H1 (cell line): ENCODE data around the gene CD7. TPM values are rescaled to one million over a fixed set of nuclear protein-coding genes. Genes with fewer than 3 reads are reported as not detected.

Experiments used
- CTCF ChIA-PET: fragments of 300-600 bp; sonication (Branson Sonifier 250); formaldehyde crosslinking; loops from one replicate; lab custom pipeline; 2021; ENCODE audit not compliant: partially characterized antibody; lab: Charles Lee
- POLR2A ChIA-PET: fragments of 300-600 bp; sonication (Branson Sonifier 250); formaldehyde crosslinking; loops from one replicate; lab custom pipeline; 2021; ENCODE audit warnings: inconsistent platforms; ENCODE audit not compliant: partially characterized antibody; lab: Charles Lee
- DNase-seq, 2 experiments: peaks; one replicate each; pipeline versions ENCODE4 v3.0.0 to v3.0.0-alpha.2; 2010 to 2022; ENCODE audit warnings: low spot score in 2 of 2, low read depth in 1 of 2, mixed read lengths in 1 of 2
- FAIRE-seq: peaks from 2 replicates; lab custom pipeline; 2011; peaks lifted over from hg19 to GRCh38; lab: Jason Lieb, UNC
- H2AFZ ChIP-seq: 2 replicates; pipeline ENCODE4 v1.8.1; 2012; ENCODE audit warnings: low read length, inconsistent platforms
- H2AK5ac ChIP-seq: 2 replicates; pipeline ENCODE4 v1.6.1; 2013; ENCODE audit warnings: low read depth, low read length
- H2BK120ac ChIP-seq: replicated peaks from 2 replicates; pipeline ENCODE3; 2013; ENCODE audit warnings: low read depth, low read length, inconsistent platforms
- H2BK12ac ChIP-seq: 2 replicates; pipeline ENCODE4 v1.6.1; 2013; ENCODE audit warnings: low read depth, low read length
- H2BK15ac ChIP-seq: 2 replicates; pipeline ENCODE4 v1.6.1; 2013; ENCODE audit warnings: low read length
- H2BK20ac ChIP-seq: 2 replicates; pipeline ENCODE4 v1.6.1; 2013; ENCODE audit warnings: low read length
- H2BK5ac ChIP-seq: 2 replicates; pipeline ENCODE4 v1.6.1; 2013; ENCODE audit warnings: low read depth, low read length
- H3K14ac ChIP-seq: 2 replicates; pipeline ENCODE4 v1.6.1; 2013; ENCODE audit warnings: inconsistent platforms; ENCODE audit not compliant: insufficient read length
- H3K18ac ChIP-seq: 2 replicates; pipeline ENCODE4 v1.6.1; 2013; ENCODE audit warnings: low read length; ENCODE audit errors: extremely low read depth
- H3K23ac ChIP-seq: 2 replicates; pipeline ENCODE4 v1.6.1; 2013; ENCODE audit warnings: inconsistent platforms; ENCODE audit not compliant: insufficient read length
- H3K23me2 ChIP-seq: 2 replicates; pipeline ENCODE4 v1.6.1; 2013; ENCODE audit warnings: low read depth, low read length
- H3K27ac ChIP-seq: 2 replicates; pipeline ENCODE4 v1.6.1; 2011; ENCODE audit warnings: low read depth, low read length, inconsistent platforms
- H3K27me3 ChIP-seq, 4 experiments: replicated peaks in 1 of 4; 1 replicate in 1 of 4; 2 replicates in 3 of 4; pipeline versions ENCODE4 v1.6.1 to v1.8.1; 2011 to 2013; ENCODE audit warnings: low read length in 3 of 4, mild to moderate bottlenecking in 3 of 4, inconsistent platforms in 2 of 4, mixed read lengths in 2 of 4, moderate library complexity in 1 of 4; ENCODE audit not compliant: control insufficient read depth in 3 of 4, insufficient read depth in 3 of 4; ENCODE audit errors: extremely low read depth in 1 of 4
- H3K36me3 ChIP-seq, 4 experiments: 2 replicates each; pipeline versions ENCODE4 v1.6.1 to v1.8.1; 2011 to 2013; ENCODE audit warnings: mild to moderate bottlenecking in 4 of 4, low read length in 3 of 4, moderate library complexity in 2 of 4, control low read depth in 1 of 4, inconsistent platforms in 1 of 4; ENCODE audit not compliant: insufficient read depth in 4 of 4, control insufficient read depth in 2 of 4
- H3K4ac ChIP-seq: replicated peaks from 2 replicates; pipeline ENCODE3; 2013; ENCODE audit warnings: low read length, low read depth, mixed read lengths, inconsistent platforms; ENCODE audit not compliant: insufficient read length
- H3K4me1 ChIP-seq, 4 experiments: replicated peaks in 1 of 4; 1 replicate in 1 of 4; 2 replicates in 3 of 4; pipeline versions ENCODE4 v1.6.1 to v1.8.1; 2011 to 2013; ENCODE audit warnings: low read length in 3 of 4, inconsistent platforms in 2 of 4, mixed read lengths in 1 of 4; ENCODE audit not compliant: insufficient read depth in 4 of 4, control insufficient read depth in 3 of 4
- H3K4me2 ChIP-seq, 2 experiments: 2 replicates each; pipeline versions ENCODE4 v1.6.1 to v1.8.1; 2011 to 2013; ENCODE audit warnings: low read depth in 2 of 2, low read length in 2 of 2, control low read depth in 1 of 2, inconsistent platforms in 1 of 2, mild to moderate bottlenecking in 1 of 2; ENCODE audit not compliant: insufficient read depth in 1 of 2
- H3K4me3 ChIP-seq, 4 experiments: fragments of 200-600, 300-600 bp in 1 of 4; sonication (generic), shearing (Covaris generic), sonication (Bioruptor Twin) in 1 of 4; 2 replicates each; pipeline versions ENCODE4 v1.5.1 to v1.8.1; 2011 to 2016; ENCODE audit warnings: low read length in 4 of 4, low read depth in 3 of 4, control low read depth in 2 of 4, inconsistent platforms in 2 of 4, mild to moderate bottlenecking in 2 of 4, mixed read lengths in 1 of 4, moderate library complexity in 1 of 4; ENCODE audit not compliant: insufficient read depth in 2 of 4; ENCODE audit errors: extremely low read depth in 1 of 4
- H3K56ac ChIP-seq: replicated peaks from 2 replicates; pipeline ENCODE3; 2013; ENCODE audit warnings: low read depth, mild to moderate bottlenecking, mixed read lengths, low read length, inconsistent platforms; ENCODE audit not compliant: insufficient read length
- H3K79me1 ChIP-seq: 2 replicates; pipeline ENCODE4 v1.6.1; 2013; ENCODE audit warnings: low read depth, low read length, control low read depth
- H3K79me2 ChIP-seq, 2 experiments: 2 replicates each; pipeline versions ENCODE4 v1.6.1 to v1.8.1; 2012 to 2013; ENCODE audit warnings: low read length in 2 of 2, mild to moderate bottlenecking in 2 of 2, inconsistent platforms in 1 of 2; ENCODE audit not compliant: insufficient read depth in 2 of 2, control insufficient read depth in 1 of 2
- H3K9ac ChIP-seq, 4 experiments: replicated peaks in 1 of 4; 1 replicate in 1 of 4; 2 replicates in 3 of 4; pipeline versions ENCODE4 v1.6.1 to v1.8.1; 2011 to 2013; ENCODE audit warnings: low read depth in 3 of 4, low read length in 3 of 4, control low read depth in 2 of 4, mild to moderate bottlenecking in 2 of 4, moderate library complexity in 2 of 4, inconsistent platforms in 1 of 4; ENCODE audit errors: extremely low read depth in 1 of 4
- H3K9me3 ChIP-seq, 2 experiments: 2 replicates each; pipeline versions ENCODE4 v1.6.1 to v1.8.1; 2012 to 2013; ENCODE audit warnings: mild to moderate bottlenecking in 2 of 2, moderate library complexity in 2 of 2, control low read depth in 1 of 2, inconsistent platforms in 1 of 2, low read depth in 1 of 2, low read length in 1 of 2, mixed read lengths in 1 of 2; ENCODE audit not compliant: insufficient read depth in 2 of 2
- H4K20me1 ChIP-seq, 2 experiments: replicated peaks in 1 of 2; 2 replicates each; pipeline versions ENCODE3 to v1.8.1; 2011 to 2013; ENCODE audit warnings: inconsistent platforms in 2 of 2, low read length in 2 of 2, mild to moderate bottlenecking in 1 of 2; ENCODE audit not compliant: insufficient read depth in 2 of 2, control insufficient read depth in 1 of 2
- H4K5ac ChIP-seq: 2 replicates; pipeline ENCODE4 v1.6.1; 2013; ENCODE audit warnings: low read length, low read depth, mixed read lengths, inconsistent platforms; ENCODE audit not compliant: insufficient read length
- H4K8ac ChIP-seq: 2 replicates; pipeline ENCODE4 v1.8.0; 2013; ENCODE audit warnings: mild to moderate bottlenecking, moderate library complexity, low read length, inconsistent platforms; ENCODE audit not compliant: insufficient read depth; ENCODE audit errors: extremely low read depth
- H4K91ac ChIP-seq: replicated peaks from 2 replicates; pipeline ENCODE3; 2013; ENCODE audit warnings: low read length, mixed read lengths, inconsistent platforms; ENCODE audit not compliant: insufficient read length
- CHD1 ChIP-seq: IDR thresholded peaks from 2 replicates; pipeline ENCODE4 v1.6.1; 2012; ENCODE audit warnings: low read depth, low read length, improper control_type of control experiment
- E2F6 ChIP-seq: IDR thresholded peaks from 2 replicates; pipeline ENCODE4 v1.6.1; 2012; ENCODE audit warnings: inconsistent platforms
- FOSL1 ChIP-seq: IDR thresholded peaks from 2 replicates; pipeline ENCODE4 v1.6.1; 2011; ENCODE audit warnings: mild to moderate bottlenecking, low read depth, low read length, moderate library complexity; ENCODE audit not compliant: insufficient read depth
- HDAC6 ChIP-seq: IDR thresholded peaks from one replicate; pipeline ENCODE4 v1.7.1; 2012; ENCODE audit warnings: low read depth, mild to moderate bottlenecking, inconsistent platforms, low read length, moderate library complexity
- KDM5A ChIP-seq: fragments of 200-600 bp; IDR thresholded peaks from 2 replicates; pipeline ENCODE4 v1.7.1; 2012; ENCODE audit warnings: mild to moderate bottlenecking, low read length, inconsistent platforms, mixed read lengths
- SIN3A ChIP-seq, 2 experiments: IDR thresholded peaks in 1 of 2; conservative IDR thresholded peaks in 1 of 2; 2 replicates each; pipeline ENCODE4 v1.6.1; 2011 to 2012; ENCODE audit warnings: low read length in 2 of 2, improper control_type of control experiment in 1 of 2, low read depth in 1 of 2, mild to moderate bottlenecking in 1 of 2
- SUZ12 ChIP-seq: fragments of 200-600 bp; sonication (generic); IDR thresholded peaks from 2 replicates; pipeline ENCODE4 v1.6.1; 2012; ENCODE audit warnings: mild to moderate bottlenecking, inconsistent platforms, low read length, moderate library complexity, mixed read lengths
- TBP ChIP-seq: IDR thresholded peaks from 2 replicates; pipeline ENCODE4 v1.6.1; 2011; ENCODE audit warnings: low read depth, low read length, improper control_type of control experiment
- WGBS, 2 experiments: shearing (Covaris generic) in 1 of 2; methylation state at CpG; one replicate each; pipeline versions ENCODE4 v1.1.6 to v1.1.7; 2013 to 2015; ENCODE audit warnings: low lambda C conversion rate in 2 of 2, mixed read lengths in 2 of 2, inconsistent platforms in 1 of 2, low coverage in 1 of 2, missing lambda C conversion rate in 1 of 2; ENCODE audit not compliant: insufficient replicate concordance in 2 of 2, insufficient coverage in 1 of 2, insufficient read length in 1 of 2; ENCODE audit errors: extremely low coverage in 1 of 2, missing lambda C conversion rate in 1 of 2; 5-methylcytosine and 5-hydroxymethylcytosine counted together
- polyA plus RNA-seq, 7 experiments: library from polyadenylated mRNA; depleted of rRNA in 3 of 7; stranded (reverse) in 5 of 7; unstranded in 2 of 7; fragments of >200 nt in 5 of 7; fragments of 200-250 nt in 2 of 7; gene quantifications; 1 replicate in 5 of 7; 2 replicates in 1 of 7; 4 replicates in 1 of 7; pipeline versions ENCODE4 v1.2.1 to v1.2.3, GENCODE V29; 2011 to 2013; ENCODE audit warnings: missing spikeins in 2 of 7, mixed read lengths in 2 of 7
- total RNA-seq: library from RNA; stranded (reverse); fragmentation: NEBNext Ultra II Directional; extraction: Animal tissue kit (Norgen Biotek cat#: 25700); gene quantifications from 2 replicates; pipeline ENCODE4 v1.2.1, GENCODE V29; 2021

CD7 gene
- total and polyA plus RNA-seq, 2 of the 8 experiments (the other 6 are each of a cell fraction or from before 2014, with no cell fraction given) = 0.83 to 0.86 TPM

DNA sequence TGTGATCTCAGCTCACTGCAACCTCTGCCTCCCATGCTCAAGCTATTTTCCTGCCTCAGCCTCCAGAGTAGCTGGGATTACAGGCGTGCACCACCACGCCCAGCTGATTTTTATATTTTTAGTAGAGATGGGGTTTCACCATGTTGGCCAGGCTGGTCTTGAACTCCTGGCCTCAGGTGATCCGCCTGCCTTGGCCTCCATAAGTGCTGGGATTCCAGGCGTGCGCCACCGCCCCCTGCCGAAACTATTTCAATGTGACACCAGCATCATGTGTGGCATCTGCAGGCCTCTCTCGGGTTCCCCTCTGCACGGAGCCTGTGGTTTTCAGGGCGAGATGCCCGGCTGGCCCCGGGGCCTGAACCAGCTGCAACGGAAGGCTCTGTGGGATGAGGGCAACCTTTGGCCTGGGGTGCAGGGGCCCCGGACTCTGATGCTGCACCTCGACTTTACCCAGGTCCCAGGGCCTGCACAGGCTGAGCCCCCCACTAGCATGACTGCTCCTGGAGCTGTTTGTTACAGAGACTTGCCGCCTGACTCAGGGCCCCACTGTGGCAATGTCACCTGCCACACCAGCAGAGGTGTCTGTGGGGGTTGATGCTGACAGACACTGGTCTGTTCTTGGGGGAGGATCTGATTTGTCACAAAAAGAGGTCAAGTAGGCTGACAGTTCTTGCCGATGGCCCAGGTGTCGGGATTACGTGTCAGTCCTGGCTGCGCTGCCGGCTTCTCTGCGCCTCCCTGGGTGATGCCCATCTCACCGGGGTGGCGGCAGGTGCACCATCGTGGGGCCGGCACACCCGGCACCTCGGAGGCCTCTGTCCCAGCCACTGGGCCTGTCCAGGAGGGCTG is 33.0 kb upstream of the CD7 start:
- Histone ChIP-seq H2BK120ac (no peak overlapping the region), H3K79me2 (no peaks in the 10 kb centered on the region), H3K18ac (no peak overlapping the region), H3K14ac (no peak overlapping the region), H3K36me3 (no peaks in the 10 kb centered on the region), H4K20me1 (no peaks in the 10 kb centered on the region), H3K23me2 (no peaks in the 10 kb centered on the region), H3K4me1 (no peaks in the 10 kb centered on the region; a peak in 1 of 7 replicates), H3K23ac (no peak overlapping the region), H4K8ac (no peak overlapping the region), H3K56ac (no peak overlapping the region), H3K4me2 (no peak overlapping the region), H3K27me3 (no peaks in the 10 kb centered on the region; a peak in 1 of 7 replicates), H3K9me3 (no peaks in the 10 kb centered on the region), H3K4ac (no peak overlapping the region), H4K5ac (no peak overlapping the region), H2AFZ (no peak overlapping the region), H2AK5ac (no peak overlapping the region), H3K4me3 (no peak overlapping the region), H2BK15ac (no peak overlapping the region), H4K91ac (no peak overlapping the region), H2BK12ac (no peak overlapping the region), H3K9ac (no peak overlapping the region), H2BK20ac (no peak overlapping the region), H2BK5ac (no peak overlapping the region), H3K79me1 (no peaks in the 10 kb centered on the region), H3K27ac (no peak overlapping the region)
- FAIRE-seq (no peak), DNase-seq (no peak)
- 91% methylated on average over 28 of the region's 28 CpGs; no CpG with 5 or more reads in 1 of the 2 experiments for WGBS, 2 experiments
- ChIA-PET POLR2A (interaction anchor here (0.6 kb wide), 1 partner anchor 56 kb away, joined by 3 read pairs; no protein-coding TSS in a partner anchor), CTCF (interaction anchor here (0.6 to 2.3 kb wide), 34 partner anchors 11 to 1738 kb away, joined by 3 to 9 read pairs (median 4); partner anchors contain the start of gene SECTM1)
- TF ChIP-seq E2F6 (no peak), TBP (no peak), SUZ12 (no peak), KDM5A (no peak), FOSL1 (no peak), SIN3A (conservative IDR thresholded peaks at IDR 0.05 in 1 of 2, IDR thresholded peaks at IDR 0.05 in 1 of 2; ENCODE audit: low read depth in 1 of 2, low read length in 2 of 2) (no peak), CHD1 (no peak), HDAC6 (no peak)
